Measurements from ENCODE around the gene UPK3BL1. TPM values are rescaled to one million over a fixed set of nuclear protein-coding genes. Genes with fewer than 3 reads are reported as not detected.

Gene UPK3BL1
- total RNA-seq = 16.7 and 20.5 TPM in 2 replicates

DNA sequence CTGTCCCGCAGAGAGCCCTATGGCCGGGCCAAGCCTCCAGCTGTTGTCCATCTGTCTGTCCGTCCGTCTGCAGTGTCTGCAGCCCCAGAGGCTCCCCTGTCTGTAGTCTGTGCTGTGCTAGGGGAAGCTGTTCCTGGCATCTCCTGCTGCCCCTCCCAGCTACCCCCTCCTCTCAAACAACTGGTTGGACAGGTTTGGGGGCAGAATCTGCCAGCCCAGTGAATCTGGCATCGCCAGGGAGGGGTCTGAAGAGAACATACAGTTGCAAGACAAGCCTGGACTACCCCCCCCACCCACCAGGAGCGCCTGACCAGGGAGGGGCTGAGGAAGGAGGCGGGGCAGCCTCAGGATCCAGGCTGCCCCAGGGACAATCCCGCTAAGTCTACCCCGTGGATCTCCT lies at the start of gene UPK3BL1:
Gene UPK3BL1, minus strand, starts transcription at position 101 of the 400 bp plus-strand sequence. Its CDS starts 50 bp downstream, at position 51.

DNA sequence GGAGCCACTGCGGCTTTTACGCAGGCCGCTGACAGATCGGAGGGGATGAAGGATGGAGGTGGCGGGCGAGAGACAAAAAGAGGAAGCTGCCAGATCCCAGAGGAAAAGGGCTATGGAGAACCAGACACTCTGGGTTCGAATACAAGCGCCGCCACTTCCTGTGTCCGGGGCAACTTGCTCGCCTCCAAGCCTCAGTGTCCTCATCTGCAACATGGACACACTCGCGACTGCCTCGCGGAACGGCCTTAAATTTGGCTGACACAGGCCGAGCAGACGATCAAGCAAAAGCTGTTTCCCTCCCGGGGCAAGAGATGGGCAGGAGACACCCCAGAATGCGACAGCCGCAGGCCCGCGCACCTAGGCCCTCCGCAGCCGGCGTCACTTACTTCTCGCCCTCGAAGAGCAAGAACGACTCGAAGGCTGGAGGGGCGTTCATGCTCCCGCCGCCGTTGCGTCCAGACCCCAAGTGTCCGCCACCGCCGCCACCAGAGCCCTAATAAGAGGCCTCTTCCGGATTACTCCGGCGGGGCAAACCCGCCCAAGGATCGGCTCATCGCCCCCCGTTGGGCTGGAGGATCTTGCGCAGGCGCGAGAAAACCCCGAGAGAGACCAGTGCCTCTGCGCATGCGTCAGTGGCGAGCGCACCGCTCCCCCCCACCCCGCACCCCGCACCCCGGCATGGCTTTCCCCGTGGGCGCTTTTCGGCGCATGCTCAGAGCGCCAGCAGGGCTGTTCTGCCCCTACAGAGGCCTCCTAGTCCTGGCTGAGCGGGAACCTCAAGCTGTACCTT lies 28.8 kb upstream of the UPK3BL1 start, which contains the start of gene POLR2J2:
Gene POLR2J2, minus strand, starts transcription at position 498 of the 790 bp plus-strand sequence. Its CDS starts 62 bp downstream, at position 436.

DNA sequence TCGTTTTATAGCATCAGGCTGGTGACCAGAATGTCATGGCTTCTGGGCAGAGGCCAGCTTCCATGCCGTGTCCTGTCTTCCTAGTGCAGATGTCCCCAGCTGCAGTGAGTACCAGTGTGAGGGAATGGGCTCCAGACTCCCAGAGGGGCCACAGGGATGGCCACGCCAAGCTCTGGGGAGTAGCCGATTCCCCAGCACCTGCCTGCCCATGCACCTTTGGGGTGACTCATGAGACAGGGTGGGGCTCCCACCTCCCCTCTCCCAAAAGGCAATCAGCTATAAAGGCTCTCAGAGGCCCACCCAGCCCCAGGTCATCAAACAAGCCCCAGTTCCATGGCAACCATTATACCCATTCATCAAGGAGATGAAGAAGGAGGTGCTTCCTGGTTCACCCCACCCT lies 7.3 kb upstream of the UPK3BL1 start, which contains the start of gene SPDYE2B:
Gene SPDYE2B, plus strand, starts transcription at position 396 of the 400 bp plus-strand sequence. CDS start 2,030 bp downstream, outside the sequence.

GRCh38 chr7:102616507-102617125 lies 26.0 kb downstream of the UPK3BL1 start, which contains the start of gene RASA4:
Gene RASA4 (minus strand): TSS chr7:102616756. CDS start chr7:102616689, 67 bp downstream.

Other genes starting within 250 kb of the UPK3BL1 start
- gene PRKRIP1, start 246.4 kb downstream of the UPK3BL1 start, total RNA-seq = 9.4 and 15.3 TPM in 2 replicates
- gene ORAI2, start 209.2 kb downstream of the UPK3BL1 start, total RNA-seq = 27.7 and 42.7 TPM in 2 replicates
- gene ALKBH4, start 177.9 kb downstream of the UPK3BL1 start, total RNA-seq = 12.0 and 17.9 TPM in 2 replicates
- gene LRWD1, start 177.8 kb downstream of the UPK3BL1 start, total RNA-seq = 11.8 and 13.9 TPM in 2 replicates
- gene POLR2J, start 163.9 kb downstream of the UPK3BL1 start, total RNA-seq = 20.0 and 21.8 TPM in 2 replicates
- gene RASA4B, start 125.0 kb downstream of the UPK3BL1 start, total RNA-seq = 2.6 and 5.3 TPM in 2 replicates
- 0.54 and 3.1 TPM in 2 replicates for gene UPK3BL2, start 99.1 kb downstream of the UPK3BL1 start, total RNA-seq
- not detected in 2 replicates for gene SPDYE2, start 91.6 kb downstream of the UPK3BL1 start, total RNA-seq
- 11.2 and 13.5 TPM in 2 replicates for gene POLR2J3, start 70.2 kb downstream of the UPK3BL1 start, total RNA-seq
- 5.1 and 7.1 TPM in 2 replicates for gene RASA4, start 26.0 kb downstream of the UPK3BL1 start, total RNA-seq
- gene SPDYE2B, start 7.5 kb upstream of the UPK3BL1 start, total RNA-seq = not detected in 2 replicates
- 1.5 and 2.1 TPM in 2 replicates for gene POLR2J2, start 28.9 kb upstream of the UPK3BL1 start, total RNA-seq
- gene FAM185A, start 106.2 kb upstream of the UPK3BL1 start, total RNA-seq = 9.4 and 17.3 TPM in 2 replicates